ENCODE measurements around the gene USP7. TPM values are rescaled to one million over a fixed set of nuclear protein-coding genes. Genes with fewer than 3 reads are reported as not detected.
A peak's percentile ranks its signal among the peaks of the same experiment; 100 is the strongest.
"Not testable (repeated sequence)": the region's sequence is repeated elsewhere in the genome, so short reads cannot be mapped to it uniquely, and the experiment has no call there.

Gene USP7
- 143 TPM for total RNA-seq

- peak; percentile 93 for DNase-seq (ENCODE audit: low spot score)
These were observed at the start of gene USP7 for GRCh38 chr16:8963821-8964441. Gene USP7, minus strand, starts transcription at chr16:8963906. Its CDS starts 621 bp downstream, at chr16:8963285.

GRCh38 chr16:9013508-9013864 is 49.8 kb upstream of the USP7 start:
- no peak for DNase-seq (ENCODE audit: low spot score)

- DNase-seq (ENCODE audit: low spot score), result no peak
These were observed 49.3 kb upstream of the USP7 start for GRCh38 chr16:9012848-9013507.

- no peak for DNase-seq (ENCODE audit: low spot score)
These were observed 48.6 kb upstream of the USP7 start for GRCh38 chr16:9012330-9012729.

- peak; percentile 70 for DNase-seq (ENCODE audit: low spot score)
These were observed 45.0 kb upstream of the USP7 start for GRCh38 chr16:9008601-9009260.

GRCh38 chr16:9007177-9007794 is 43.6 kb upstream of the USP7 start:
- DNase-seq (ENCODE audit: low spot score), result no peak

- DNase-seq (ENCODE audit: low spot score), result no peak
These were observed 40.5 kb upstream of the USP7 start for GRCh38 chr16:9004183-9004582.

- no peak for DNase-seq (ENCODE audit: low spot score)
These were observed 40.1 kb upstream of the USP7 start for GRCh38 chr16:9003763-9004162.

GRCh38 chr16:9003322-9003721 is 39.6 kb upstream of the USP7 start:
- peak; percentile 55 for DNase-seq (ENCODE audit: low spot score)

- no peak for DNase-seq (ENCODE audit: low spot score)
These were observed 38.3 kb upstream of the USP7 start for GRCh38 chr16:9002042-9002441.

- no peak for DNase-seq (ENCODE audit: low spot score)
These were observed 37.0 kb upstream of the USP7 start for GRCh38 chr16:9000664-9001063.

GRCh38 chr16:8999800-9000199 is 36.1 kb upstream of the USP7 start:
- DNase-seq (ENCODE audit: low spot score), result no peak

GRCh38 chr16:8998108-8998507 is 34.4 kb upstream of the USP7 start:
- DNase-seq (ENCODE audit: low spot score), result no peak

- no peak for DNase-seq (ENCODE audit: low spot score)
These were observed 33.2 kb upstream of the USP7 start for GRCh38 chr16:8996891-8997290.

- DNase-seq (ENCODE audit: low spot score), result no peak
These were observed 26.7 kb upstream of the USP7 start for GRCh38 chr16:8990445-8990844.

GRCh38 chr16:8989099-8989878 is 25.6 kb upstream of the USP7 start:
- DNase-seq (ENCODE audit: low spot score), result no peak

- DNase-seq (ENCODE audit: low spot score), result no peak
These were observed 23.1 kb upstream of the USP7 start for GRCh38 chr16:8986818-8987191.

GRCh38 chr16:8986111-8986510 is 22.4 kb upstream of the USP7 start:
- no peak for DNase-seq (ENCODE audit: low spot score)

GRCh38 chr16:8982816-8983215 is 19.1 kb upstream of the USP7 start:
- DNase-seq (ENCODE audit: low spot score), result no peak

- not testable (repeated sequence) for DNase-seq (ENCODE audit: low spot score)
These were observed 18.2 kb upstream of the USP7 start for GRCh38 chr16:8981901-8982300.

GRCh38 chr16:8976189-8976588 is 12.5 kb upstream of the USP7 start:
- not testable (repeated sequence) for DNase-seq (ENCODE audit: low spot score)

- DNase-seq (ENCODE audit: low spot score), result no peak
These were observed 11.3 kb upstream of the USP7 start for GRCh38 chr16:8975039-8975438.
